ENCODE measurements around the gene PTPRT. TPM values are rescaled to one million over a fixed set of nuclear protein-coding genes. Genes with fewer than 3 reads are reported as not detected.

PTPRT gene
- total and polyA plus RNA-seq, 4 donors: 0.14 to 2.8 (median 0.40) TPM

DNA sequence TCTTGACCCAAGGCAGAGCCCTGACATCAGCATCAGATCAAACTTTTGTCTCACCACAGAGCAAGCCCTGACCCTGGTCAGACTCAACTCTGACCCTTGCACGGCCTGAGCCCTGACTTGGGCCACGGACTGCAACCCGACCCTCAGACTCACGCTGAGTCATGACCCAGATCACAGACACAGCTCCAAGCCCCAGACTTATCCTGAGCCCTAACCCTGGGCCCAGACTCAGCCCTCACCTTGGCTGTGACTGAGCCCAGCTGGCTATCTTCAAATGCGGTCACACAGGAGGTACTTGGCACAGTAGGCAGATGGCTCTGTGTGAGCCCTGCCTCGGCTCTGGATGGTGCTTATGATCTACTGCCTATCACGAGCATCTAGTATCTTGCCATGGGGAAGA is 602.3 kb downstream of the PTPRT start:
- no peaks in the 10 kb centered on the region for H3K9me3 ChIP-seq (ENCODE audit: control insufficient read depth in 4 of 4, low read length in 3 of 4)
- H3K4me3 ChIP-seq (ENCODE audit: low read depth in 1 of 3, low read length in 3 of 3): no peak overlapping the region
- no peak for TF ChIP-seq RXRA (IDR thresholded peaks at IDR 0.05)
- TF ChIP-seq JUND (IDR thresholded peaks at IDR 0.05): no peak
- no peak for TF ChIP-seq YY1 (IDR thresholded peaks at IDR 0.05)
- no peak for TF ChIP-seq SP1 (IDR thresholded peaks at IDR 0.05)
- TF ChIP-seq, protein P1, sequence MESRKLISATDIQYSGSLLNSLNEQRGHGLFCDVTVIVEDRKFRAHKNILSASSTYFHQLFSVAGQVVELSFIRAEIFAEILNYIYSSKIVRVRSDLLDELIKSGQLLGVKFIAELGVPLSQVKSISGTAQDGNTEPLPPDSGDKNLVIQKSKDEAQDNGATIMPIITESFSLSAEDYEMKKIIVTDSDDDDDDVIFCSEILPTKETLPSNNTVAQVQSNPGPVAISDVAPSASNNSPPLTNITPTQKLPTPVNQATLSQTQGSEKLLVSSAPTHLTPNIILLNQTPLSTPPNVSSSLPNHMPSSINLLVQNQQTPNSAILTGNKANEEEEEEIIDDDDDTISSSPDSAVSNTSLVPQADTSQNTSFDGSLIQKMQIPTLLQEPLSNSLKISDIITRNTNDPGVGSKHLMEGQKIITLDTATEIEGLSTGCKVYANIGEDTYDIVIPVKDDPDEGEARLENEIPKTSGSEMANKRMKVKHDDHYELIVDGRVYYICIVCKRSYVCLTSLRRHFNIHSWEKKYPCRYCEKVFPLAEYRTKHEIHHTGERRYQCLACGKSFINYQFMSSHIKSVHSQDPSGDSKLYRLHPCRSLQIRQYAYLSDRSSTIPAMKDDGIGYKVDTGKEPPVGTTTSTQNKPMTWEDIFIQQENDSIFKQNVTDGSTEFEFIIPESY (IDR thresholded peaks at IDR 0.05): no peak
- TF ChIP-seq RAD21 (IDR thresholded peaks at IDR 0.05): no peak
- TF ChIP-seq EGR1 (IDR thresholded peaks at IDR 0.05; ENCODE audit: low read depth in 2 of 2): no peak
- TF ChIP-seq HNF4G (IDR thresholded peaks at IDR 0.05): no peak
- TF ChIP-seq, protein P2, sequence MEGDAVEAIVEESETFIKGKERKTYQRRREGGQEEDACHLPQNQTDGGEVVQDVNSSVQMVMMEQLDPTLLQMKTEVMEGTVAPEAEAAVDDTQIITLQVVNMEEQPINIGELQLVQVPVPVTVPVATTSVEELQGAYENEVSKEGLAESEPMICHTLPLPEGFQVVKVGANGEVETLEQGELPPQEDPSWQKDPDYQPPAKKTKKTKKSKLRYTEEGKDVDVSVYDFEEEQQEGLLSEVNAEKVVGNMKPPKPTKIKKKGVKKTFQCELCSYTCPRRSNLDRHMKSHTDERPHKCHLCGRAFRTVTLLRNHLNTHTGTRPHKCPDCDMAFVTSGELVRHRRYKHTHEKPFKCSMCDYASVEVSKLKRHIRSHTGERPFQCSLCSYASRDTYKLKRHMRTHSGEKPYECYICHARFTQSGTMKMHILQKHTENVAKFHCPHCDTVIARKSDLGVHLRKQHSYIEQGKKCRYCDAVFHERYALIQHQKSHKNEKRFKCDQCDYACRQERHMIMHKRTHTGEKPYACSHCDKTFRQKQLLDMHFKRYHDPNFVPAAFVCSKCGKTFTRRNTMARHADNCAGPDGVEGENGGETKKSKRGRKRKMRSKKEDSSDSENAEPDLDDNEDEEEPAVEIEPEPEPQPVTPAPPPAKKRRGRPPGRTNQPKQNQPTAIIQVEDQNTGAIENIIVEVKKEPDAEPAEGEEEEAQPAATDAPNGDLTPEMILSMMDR (IDR thresholded peaks at IDR 0.05; ENCODE audit: low read depth, low read length, missing input control): no peak
- TF ChIP-seq, protein P3, sequence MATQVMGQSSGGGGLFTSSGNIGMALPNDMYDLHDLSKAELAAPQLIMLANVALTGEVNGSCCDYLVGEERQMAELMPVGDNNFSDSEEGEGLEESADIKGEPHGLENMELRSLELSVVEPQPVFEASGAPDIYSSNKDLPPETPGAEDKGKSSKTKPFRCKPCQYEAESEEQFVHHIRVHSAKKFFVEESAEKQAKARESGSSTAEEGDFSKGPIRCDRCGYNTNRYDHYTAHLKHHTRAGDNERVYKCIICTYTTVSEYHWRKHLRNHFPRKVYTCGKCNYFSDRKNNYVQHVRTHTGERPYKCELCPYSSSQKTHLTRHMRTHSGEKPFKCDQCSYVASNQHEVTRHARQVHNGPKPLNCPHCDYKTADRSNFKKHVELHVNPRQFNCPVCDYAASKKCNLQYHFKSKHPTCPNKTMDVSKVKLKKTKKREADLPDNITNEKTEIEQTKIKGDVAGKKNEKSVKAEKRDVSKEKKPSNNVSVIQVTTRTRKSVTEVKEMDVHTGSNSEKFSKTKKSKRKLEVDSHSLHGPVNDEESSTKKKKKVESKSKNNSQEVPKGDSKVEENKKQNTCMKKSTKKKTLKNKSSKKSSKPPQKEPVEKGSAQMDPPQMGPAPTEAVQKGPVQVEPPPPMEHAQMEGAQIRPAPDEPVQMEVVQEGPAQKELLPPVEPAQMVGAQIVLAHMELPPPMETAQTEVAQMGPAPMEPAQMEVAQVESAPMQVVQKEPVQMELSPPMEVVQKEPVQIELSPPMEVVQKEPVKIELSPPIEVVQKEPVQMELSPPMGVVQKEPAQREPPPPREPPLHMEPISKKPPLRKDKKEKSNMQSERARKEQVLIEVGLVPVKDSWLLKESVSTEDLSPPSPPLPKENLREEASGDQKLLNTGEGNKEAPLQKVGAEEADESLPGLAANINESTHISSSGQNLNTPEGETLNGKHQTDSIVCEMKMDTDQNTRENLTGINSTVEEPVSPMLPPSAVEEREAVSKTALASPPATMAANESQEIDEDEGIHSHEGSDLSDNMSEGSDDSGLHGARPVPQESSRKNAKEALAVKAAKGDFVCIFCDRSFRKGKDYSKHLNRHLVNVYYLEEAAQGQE (IDR thresholded peaks at IDR 0.05): no peak
- TF ChIP-seq GABPA (IDR thresholded peaks at IDR 0.05 in 1 of 2, conservative IDR thresholded peaks at IDR 0.05 in 1 of 2): no peak
- no peak for TF ChIP-seq TAF1 (conservative IDR thresholded peaks at IDR 0.05)
- no peak for TF ChIP-seq HNF4A (conservative IDR thresholded peaks at IDR 0.05)
- TF ChIP-seq MAX (IDR thresholded peaks at IDR 0.05): no peak
- TF ChIP-seq, protein P4, sequence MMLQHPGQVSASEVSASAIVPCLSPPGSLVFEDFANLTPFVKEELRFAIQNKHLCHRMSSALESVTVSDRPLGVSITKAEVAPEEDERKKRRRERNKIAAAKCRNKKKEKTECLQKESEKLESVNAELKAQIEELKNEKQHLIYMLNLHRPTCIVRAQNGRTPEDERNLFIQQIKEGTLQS (IDR thresholded peaks at IDR 0.05): no peak
- no peak for TF ChIP-seq FOXA1 (IDR thresholded peaks at IDR 0.05)
- no peak for TF ChIP-seq FOXA2 (IDR thresholded peaks at IDR 0.05)
- TF ChIP-seq NR2F2 (IDR thresholded peaks at IDR 0.05): no peak
- no peaks in the 10 kb centered on the region for H3K36me3 ChIP-seq (ENCODE audit: control insufficient read depth in 4 of 4, insufficient read depth in 3 of 4, low read depth in 1 of 4, low read length in 3 of 4)
- 61% methylated on average over 7 of the region's 7 CpGs for WGBS
- H3K27me3 ChIP-seq (ENCODE audit: control insufficient read depth in 4 of 4, insufficient read depth in 4 of 4, low read length in 3 of 4): peaks cover 0 to 3% (median 0%) of the 10 kb centered on the region in 4 donors
- DNase-seq (ENCODE audit: low spot score): no peak
- H3K4me1 ChIP-seq (ENCODE audit: control insufficient read depth in 4 of 4, insufficient read depth in 4 of 4, low read length in 3 of 4): no peaks in the 10 kb centered on the region
- no peak overlapping the region for H3K9ac ChIP-seq (ENCODE audit: low read depth in 1 of 2, low read length in 2 of 2)
- H3K27ac ChIP-seq (ENCODE audit: low read depth in 1 of 2, low read length in 2 of 2): no peak overlapping the region

All from liver (tissue), 9 donors.